GM12801 (cell line): ENCODE results near the gene TGIF1.

ENCODE experiments used
- TF ChIP-seq, protein P1 (sequence below): IDR thresholded peaks from one replicate; pipeline ENCODE4 v1.5.1; 2011; ENCODE audit warnings: control low read depth; ENCODE audit not compliant: insufficient read length; ENCODE audit errors: extremely low read depth

The TGIF1 gene

DNA sequence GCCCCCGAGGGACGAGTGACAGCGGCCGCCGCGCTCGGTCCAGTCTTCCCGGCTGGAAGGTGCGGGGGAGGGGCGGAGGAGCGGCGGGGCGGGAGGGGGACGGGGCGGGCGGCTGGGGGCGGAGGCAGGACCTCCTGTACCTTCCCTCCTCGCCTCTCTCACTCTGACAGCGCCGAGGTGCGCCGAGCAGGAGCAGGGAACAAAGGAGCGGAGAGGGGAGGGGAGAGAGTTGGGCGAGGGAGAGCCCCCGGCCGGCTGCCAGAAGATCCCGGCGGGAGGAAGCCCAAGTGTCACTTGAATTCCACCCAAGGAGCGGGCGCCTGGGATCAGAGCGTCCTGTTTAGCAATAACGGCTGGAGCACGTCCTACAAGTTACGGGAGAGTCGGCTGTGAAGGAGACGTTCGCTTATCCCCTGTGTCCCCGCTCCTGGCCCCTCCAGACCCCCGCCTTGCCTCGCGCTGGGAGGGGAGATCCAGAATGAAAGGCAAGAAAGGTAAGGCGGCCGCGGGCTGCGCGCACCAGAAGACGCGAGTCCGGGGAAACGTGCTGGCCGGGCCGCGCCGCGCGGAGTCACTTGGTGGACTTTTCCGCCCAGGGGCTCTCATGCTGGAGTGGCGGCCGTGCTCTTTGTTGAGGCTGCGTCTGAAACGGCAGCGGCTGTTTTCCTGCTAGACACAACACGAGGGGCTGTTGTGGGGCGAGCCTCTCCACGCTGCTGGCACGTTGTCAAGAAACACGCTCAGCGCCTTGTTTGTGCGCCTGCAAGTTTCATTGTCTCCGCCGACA, at the start of gene TGIF1:
TGIF1 (plus strand) TSS at position 161 of the 787 bp plus-strand sequence; CDS start at position 479, 318 bp downstream.
- TF ChIP-seq, protein P1, sequence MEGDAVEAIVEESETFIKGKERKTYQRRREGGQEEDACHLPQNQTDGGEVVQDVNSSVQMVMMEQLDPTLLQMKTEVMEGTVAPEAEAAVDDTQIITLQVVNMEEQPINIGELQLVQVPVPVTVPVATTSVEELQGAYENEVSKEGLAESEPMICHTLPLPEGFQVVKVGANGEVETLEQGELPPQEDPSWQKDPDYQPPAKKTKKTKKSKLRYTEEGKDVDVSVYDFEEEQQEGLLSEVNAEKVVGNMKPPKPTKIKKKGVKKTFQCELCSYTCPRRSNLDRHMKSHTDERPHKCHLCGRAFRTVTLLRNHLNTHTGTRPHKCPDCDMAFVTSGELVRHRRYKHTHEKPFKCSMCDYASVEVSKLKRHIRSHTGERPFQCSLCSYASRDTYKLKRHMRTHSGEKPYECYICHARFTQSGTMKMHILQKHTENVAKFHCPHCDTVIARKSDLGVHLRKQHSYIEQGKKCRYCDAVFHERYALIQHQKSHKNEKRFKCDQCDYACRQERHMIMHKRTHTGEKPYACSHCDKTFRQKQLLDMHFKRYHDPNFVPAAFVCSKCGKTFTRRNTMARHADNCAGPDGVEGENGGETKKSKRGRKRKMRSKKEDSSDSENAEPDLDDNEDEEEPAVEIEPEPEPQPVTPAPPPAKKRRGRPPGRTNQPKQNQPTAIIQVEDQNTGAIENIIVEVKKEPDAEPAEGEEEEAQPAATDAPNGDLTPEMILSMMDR: no peak

DNA sequence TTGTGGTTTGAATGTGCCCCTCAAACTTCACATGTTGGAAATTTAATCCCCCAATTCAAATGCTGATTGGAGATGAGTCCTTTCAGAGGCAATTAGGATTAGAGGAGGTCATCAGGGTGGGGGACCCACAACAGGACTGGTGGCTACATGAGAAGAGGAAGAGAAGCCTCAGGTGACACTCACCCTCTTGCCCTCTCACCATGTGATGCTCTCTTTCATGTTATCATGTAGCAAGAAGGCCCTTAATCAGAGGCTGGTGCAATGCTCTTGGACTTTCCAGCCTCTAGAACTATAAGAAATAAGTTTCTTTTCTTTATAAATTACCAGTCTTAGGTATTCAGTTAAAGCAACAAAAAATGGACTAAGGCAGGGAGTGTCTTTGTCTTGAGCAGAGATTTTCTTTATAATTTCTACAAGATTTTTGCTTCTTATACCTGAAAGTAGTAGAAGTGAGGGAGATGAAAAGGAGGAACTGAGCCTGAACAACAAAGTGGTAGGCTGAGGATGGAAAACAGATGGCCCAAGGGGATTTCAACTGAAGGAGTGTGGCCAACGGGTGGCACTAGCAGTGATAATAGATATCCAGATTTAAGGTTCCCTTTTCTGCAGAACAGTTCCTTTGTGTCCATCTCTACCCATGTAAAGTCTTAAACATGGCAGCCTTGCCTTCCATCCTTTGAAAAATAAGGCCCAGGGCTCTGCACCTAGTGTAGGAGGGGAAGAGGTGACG, 49.2 kb upstream of the TGIF1 start:
- TF ChIP-seq, protein P1: no peak

DNA sequence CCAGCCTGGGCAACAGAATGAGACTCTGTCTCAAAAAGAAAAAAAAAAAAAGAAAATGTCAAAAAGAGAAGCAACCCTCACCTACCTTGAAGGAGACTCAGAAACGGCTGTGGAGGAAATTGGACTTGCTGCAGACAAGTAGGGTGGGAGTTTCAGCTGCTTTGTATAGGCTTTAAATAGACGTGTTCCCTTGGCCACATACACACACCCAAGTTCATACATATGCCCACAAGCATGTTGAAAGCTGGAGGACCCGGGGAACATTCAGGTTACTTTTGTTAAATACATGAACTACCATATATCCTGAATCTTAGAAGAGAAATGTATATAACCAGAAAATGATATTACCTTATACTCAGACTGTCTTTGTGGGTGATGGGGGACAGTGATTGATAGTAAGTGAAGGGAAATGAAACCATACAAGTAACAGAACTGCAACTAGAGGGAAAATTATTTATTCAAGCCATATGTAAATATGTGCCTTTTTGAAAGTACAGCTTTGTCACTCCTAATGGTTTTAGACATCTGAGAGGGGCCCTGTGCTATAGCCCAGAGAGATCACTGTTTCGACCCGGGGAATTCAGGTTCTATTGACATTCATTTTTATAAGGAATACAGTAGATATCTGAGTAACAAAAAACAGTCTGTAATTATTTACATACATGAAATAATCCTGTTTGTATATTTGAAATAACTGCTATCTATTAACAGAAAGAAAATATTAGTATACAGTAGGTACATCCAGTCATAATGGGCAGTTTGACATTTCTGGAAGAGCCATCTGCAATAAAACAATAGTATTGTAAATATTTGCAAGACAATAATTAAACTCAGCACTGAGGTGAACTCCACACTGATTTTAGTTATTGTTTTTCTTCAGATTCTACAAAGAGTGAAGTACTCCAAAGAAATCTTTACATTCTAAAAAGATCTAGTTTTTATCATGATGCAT, 48.0 kb upstream of the TGIF1 start:
- TF ChIP-seq, protein P1: no peak

DNA sequence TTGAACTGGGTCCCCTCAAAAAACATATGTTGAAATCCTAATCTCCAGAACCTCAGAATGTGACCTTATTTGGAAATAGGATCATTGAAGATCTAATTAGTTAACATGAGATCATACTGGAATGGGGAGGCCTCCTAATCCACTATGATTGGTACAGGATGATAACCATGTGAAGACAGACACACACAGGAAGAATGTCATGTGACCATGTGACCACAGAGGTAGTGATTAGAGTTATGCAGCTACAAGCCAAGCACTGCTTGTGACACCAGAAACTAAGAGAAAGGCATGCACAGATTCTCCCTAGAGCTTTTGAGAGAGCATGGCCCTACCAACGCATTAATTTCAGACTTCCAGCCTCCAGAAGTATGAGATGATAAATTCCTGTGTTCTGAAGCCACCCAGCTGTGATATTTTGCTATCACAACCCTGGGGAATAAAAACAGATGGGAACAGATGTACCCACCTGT, 47.0 kb upstream of the TGIF1 start:
- TF ChIP-seq, protein P1: no peak

DNA sequence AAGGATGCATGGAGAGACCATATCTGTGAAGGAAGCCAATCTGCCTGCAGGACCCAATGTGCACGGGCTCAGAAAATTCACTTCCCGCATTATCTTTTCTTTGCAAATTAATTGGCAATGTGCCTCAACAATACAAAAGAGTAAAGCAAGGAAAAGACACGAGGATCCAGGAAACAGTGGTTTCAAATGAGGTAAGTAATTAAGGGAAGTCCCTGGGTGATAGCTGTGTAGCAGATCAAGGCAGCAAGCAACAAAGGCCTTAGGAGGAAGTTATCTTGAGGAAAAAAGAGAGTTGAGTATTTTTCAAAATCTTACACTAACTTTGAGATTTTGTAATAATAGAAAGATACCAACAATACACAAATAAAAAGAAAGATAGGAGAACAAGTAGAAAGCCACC, 44.3 kb upstream of the TGIF1 start:
- TF ChIP-seq, protein P1: no peak

DNA sequence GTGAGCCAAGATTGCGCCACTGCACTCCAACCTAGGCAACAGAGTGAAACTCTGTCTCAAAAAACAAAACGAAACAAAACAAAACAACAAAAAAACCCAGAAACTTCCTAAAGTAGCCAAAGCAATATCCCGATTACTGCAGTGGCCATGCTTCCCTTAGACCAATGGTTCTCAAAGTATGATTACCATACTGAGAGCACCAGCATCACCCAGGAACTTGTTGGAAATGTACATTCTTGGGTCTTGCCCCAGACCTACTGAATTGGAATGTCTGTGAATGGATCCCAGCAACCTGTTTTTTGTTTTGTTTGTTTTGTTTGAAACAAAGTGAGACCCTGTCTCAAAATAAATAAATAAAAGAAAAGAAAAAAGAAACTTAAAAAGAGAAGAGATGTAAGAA, 41.9 kb upstream of the TGIF1 start:
- TF ChIP-seq, protein P1: no peak
